CD4-positive, alpha-beta T cell treated with Interferon alpha-2 for 1 hour (primary cell): ENCODE measurements around the gene CHRM3.
"Not testable (repeated sequence)": the region's sequence is repeated elsewhere in the genome, so short reads cannot be mapped to it uniquely, and the experiment has no call there.

Experiments
- DNase-seq, 2 donors: peaks; one replicate each; pipeline ENCODE4 v3.0.0-alpha.2; 2020 to 2022

CHRM3 gene

DNA sequence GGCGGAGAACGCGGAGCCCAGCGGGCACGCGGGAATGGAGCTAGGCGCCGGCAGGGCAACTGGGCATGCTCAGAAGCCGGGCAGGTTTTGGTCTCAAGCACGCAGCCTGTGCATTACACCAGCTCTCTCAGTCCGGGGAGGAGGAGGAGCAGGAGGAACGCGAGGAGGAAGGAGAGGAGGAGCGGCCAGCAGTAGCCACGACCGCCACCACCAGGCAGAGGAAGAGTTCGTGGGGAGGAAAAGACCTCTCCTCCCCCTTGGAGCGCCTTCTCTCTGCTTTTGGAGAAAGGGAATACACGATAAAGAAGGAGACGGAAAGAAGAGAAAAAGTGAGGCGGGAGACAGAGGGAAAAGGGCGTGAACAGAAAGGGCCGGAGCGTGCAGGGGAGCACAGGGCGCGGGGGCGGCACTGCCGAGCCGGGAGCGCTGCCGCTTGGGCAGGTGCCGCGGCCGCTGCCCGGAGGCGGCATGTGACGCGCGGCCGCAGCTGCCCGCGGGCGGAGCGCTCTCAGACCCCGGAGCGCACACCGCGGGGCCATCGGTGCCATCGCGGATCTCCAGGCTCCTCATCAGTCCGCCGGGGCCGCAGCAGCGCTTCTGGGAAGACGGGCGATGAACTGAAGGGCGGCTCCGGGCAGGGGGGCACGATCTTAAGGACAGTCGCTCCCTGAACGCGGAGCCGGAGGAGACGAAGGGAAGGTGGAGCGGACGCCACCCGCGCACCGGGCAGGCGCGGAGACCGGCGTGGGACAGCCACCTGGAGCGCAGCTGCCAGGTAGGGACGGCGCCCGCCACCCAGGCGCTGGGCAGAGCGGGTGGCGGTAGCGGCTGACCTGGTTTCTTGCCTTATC lies at the start of gene CHRM3:
Gene CHRM3 (plus strand): TSS at position 116 of the 851 bp plus-strand sequence. CDS start 520,884 bp downstream, outside the sequence.
- no peak for DNase-seq

DNA sequence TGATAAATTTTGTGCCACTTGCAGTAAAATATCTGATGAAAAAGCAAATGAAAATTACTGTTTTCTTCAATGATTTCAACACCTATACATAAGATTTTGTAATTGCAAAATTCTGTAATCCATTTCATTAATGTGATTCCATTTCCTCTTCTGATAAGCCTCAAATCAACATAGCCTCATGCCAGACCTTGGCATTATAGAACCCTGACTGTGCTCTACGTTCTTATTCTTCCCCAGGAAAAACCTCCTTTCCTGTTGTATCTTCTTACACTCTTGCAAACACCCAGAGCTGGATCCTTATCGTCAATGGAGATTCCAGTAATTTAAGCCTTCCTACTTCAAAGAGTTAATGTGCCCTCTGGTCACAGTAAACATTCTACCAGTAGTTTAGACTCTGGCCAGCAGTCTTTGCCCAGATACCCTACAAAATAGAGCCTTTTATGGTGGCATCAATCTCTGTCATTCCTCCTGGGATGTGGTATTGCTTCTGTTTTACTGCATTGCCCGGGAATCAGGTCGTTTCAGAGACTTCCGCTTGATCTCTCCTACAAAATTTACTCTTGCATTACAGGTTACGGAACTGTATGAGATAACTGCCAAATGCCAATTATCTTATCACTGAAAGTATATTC lies 48.5 kb upstream of the CHRM3 start:
- no peak for DNase-seq

DNA sequence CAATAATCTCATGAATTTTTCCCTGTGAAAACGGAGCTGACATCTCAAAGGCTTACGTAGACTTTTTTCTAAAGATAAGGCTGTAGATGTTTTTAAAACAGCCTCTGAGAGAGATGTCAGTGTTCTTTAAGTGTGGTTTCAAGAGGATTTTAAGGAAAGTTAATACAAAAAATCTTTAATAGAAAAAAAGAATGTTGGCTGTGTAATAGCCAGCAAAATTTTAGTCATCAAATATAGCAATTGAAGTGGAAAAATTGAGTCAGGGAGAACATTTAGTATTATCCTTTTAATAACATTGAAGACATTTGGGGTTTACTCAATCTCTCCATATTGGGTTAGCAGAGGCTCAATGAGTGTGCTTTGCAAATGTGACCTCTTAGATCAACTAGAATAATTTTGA lies 38.6 kb upstream of the CHRM3 start:
- no peak for DNase-seq

DNA sequence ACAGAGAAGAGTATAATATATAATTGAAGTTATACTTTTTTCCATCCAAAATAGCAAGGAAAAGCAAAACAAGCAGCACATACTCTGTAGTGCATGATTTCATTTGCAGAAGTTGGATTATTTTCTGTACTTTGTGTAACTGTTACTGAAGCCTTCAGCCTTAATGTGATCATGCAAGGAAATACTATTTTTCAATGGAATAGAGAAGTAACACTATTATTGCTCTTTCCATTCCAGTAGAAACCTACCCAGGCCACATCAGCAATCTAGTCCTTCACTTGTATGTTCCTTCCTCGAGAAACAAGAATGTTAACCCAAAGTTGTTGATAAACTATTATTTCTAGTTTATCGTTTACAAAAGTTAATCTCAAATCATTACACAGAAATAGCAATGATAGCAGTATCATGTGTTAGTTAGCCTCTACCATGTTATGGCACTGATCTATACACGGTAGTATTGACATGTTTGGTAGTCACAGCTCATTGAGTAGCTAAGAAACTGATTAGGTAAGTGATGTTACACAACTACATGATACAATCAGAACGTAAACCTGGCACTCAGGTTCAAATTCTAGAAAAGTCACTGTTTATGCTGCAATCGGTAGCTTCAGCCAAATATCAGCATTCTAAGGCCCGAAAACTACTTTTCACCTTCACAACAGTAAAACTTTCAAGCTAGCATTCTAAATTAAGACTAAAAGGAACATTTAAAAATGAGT lies 37.6 kb upstream of the CHRM3 start:
- DNase-seq: no peak

DNA sequence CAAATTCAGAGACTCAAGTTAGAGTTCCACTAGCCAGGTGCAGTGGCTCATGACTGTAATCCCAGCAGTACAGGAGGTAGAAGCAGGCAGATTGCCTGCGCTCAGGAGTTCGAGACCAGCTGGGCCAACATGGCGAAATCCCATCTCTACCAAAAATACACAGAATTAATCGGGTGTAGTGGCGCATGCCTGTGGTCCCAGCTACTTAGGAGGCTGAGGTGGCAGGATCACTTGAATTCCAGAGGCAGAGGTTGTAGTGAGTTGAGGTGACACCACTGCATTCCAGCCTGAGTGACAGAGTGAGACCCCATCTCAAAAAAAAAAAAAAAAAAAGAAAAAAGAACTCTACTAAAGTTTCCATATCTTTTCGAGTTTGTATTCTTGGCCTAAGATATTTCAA lies 36.7 kb upstream of the CHRM3 start:
- DNase-seq: no peak

DNA sequence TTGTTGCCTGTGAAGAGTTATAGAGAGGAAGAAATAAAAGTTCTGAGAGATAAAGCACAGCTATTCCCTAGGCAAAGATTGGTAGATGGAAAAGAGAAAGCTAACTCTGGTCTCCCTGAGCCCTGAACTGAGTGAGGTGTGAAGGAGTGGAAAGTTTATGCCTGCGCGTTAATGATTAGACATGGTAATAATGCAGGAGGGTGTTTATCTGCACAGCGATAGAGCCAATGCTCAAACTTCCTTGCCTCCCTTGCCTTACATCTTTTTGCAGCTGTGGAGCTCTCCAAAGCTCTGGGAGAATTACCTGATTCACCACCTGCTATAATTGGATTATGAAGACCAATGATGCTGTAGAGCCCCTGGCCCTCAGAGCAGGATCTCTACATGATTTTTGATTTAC lies 32.8 kb upstream of the CHRM3 start:
- no peak for DNase-seq

DNA sequence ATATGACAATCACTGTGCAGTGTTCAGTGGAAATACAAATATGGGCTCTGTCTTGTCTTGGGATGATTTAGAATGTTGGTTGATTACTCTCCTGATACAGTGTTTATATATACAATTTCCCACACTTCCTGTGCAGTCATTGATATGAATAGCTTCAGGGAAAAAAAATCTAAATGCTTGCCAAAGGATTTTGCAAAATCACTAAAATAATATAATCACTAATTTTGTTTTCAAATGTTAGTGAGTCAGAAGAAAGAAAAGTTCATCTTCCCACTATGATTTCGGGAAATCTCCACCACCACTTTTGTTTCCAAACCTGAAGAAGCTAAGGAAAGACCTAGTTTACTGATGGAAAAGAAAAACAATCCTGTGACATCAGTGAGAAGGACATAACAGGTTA lies 32.1 kb upstream of the CHRM3 start:
- no peak for DNase-seq

DNA sequence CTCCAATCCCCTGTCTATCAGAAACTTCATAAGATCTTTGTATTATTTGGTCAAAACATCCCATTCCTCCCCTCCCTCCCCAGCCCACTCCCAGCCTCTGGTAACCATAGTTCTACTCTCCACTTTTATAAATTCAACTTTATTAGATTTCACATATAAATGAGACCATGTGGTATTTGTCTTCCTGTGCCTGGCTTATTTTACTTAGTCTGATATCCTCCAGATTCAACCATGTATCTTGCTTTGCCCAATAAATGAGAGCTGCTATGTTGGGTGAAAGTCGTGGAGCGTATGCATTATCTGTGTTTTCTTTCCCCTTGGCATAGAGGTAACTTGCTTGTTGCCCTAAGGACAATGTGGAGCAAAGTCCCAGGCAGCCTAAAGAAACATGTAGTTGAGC lies 28.5 kb upstream of the CHRM3 start:
- no peak for DNase-seq

DNA sequence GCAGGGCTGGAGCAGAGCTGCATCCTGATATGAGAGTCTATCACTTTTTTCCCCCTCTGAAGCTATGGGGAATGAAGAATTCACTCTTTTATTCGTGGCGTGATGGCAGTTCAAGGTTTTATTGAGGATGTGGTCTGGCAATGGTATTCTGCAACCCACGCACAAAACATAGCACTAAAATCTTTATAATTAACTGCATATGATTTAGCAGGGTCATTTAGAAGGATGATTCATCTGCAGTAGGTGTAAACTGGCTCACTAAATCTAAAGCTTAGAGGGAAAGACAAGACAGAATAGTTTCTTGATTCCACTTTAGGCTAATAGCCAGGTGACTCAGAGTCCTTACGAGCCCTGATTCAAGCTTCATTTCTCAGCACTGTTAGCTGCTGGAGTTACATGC lies 25.0 kb upstream of the CHRM3 start:
- DNase-seq: no peak

DNA sequence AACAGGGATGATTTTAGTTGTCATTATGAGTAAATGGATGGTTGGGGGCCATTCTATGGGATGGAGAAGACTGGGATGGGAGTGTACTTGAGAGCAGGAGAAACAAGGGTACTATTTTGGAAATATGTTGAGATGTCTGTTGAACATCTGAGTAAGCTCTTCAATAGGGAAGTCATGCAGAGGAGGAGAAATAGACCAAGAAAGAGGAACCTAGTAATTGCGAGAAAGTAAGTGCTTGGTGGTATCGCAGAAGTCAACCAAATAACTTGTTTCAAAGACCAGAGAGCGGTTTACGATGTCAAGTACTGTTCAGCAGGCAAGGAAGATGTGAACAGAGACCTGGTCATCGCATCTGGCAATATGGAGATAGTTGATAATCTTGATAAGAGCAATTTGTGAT lies 22.4 kb upstream of the CHRM3 start:
- no peak for DNase-seq

DNA sequence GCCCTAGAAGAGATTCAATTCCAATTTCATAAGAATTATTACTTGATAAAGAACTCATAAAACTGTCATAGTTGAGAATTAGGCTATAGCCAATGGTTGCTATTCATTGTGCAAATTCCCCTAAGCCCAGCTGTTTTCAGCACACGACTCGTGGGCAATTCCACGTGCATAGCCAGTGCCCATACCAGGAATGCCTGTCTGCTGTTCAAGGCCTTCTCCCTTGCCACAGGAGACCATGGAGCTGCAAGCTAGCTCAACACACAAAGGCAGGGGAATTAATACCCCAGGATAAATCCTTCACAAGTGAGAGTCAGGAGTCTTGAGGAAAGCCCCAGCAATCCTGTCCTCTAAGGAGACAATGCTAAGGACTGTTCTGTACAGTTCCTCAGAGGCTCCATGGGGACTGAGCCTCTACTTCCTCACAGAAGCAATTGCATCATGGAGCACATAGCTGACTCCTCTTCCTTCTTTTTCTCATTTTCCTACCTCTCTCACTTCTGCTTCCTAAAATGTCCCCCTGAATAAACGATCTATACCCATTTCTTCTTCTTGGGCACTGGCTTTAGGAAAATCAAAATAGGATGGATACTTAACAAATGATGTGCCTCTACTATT lies 19.1 kb upstream of the CHRM3 start:
- DNase-seq: no peak

DNA sequence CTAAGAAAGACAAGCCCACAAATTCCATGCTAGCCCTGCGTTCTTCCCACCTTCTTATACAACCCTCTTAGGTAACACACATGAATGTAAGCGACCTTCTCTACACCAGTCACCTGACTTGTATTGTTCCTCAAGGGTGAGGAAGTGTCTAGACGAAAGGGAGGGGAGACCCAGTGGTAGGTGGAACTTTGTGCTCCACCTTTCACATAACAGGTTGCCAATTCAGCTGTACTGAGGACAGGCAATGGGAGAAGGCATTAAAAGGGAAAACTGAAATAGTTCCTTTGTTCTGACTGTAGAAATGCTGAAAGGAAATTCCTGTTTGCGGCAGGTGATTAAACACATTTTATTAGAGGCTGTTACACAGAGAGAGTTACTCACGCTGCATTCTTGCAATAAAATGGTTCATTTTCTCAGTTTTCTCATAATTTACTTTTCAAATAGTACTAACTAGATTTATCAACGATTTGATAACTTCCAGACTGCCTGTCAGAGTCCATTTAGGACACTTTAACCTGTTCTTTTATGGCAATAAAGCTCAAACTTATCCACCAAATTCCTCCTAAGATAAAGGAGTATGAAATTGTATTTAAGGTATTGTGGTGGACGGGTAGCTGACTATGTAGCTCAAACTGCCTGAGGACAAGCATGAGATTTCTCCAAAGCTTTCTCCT lies 17.8 kb upstream of the CHRM3 start:
- DNase-seq: no peak

DNA sequence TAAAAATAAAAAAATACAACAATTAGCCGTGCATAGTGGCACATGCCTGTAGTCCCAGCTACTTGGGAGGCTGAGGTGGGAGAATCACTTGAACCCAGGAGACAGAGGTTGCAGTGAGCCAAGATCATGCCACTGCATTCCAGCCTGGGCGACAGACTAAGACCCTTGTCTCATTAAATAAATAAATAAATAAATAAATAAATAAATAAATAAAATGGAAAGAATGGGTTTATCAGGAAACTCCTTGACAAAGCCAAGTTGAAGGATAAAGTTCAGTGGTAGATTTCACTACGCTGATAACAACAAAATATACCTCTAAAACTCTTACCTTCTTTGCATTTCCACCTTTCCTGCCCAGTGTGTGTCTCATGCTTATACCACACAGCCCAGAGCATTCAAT lies 15.5 kb upstream of the CHRM3 start:
- not testable (repeated sequence) for DNase-seq

DNA sequence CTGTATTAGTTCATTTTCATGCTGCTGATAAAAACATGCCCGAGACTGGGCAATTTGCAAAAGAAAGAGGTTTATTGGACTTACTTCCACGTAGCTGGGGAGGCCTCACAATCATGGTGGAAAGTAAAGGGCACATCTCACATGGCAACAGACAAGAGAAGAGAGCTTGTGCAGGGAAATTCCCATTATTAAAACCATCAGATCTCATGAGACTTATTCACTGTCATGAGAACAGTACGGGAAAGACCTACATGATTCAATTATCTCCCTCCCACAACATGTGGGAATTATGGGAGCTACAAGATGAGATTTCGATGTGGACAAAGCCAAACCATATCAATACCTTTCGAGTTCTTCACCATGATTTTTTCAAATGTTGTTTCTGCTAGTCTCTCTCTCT lies 3.7 kb upstream of the CHRM3 start:
- DNase-seq: no peak

DNA sequence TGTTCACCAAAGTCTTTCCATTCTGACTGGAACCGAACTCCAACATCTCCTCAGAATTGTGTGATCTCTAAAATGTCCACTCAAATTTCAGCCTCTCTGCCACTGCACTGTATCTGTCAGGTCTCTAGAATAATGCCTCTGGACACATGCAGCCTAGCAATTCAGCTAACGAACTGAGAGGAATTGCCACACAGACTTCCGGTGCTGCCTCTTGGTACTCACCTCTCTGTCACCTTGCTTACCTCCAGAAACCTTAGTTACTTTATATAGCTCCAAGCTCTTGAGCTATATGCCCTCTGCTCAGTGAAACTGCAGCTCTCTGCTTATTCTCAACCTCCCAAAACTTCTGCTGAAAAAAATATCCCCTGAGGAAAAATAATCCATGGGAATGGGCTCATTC lies 2.7 kb upstream of the CHRM3 start:
- DNase-seq: no peak

DNA sequence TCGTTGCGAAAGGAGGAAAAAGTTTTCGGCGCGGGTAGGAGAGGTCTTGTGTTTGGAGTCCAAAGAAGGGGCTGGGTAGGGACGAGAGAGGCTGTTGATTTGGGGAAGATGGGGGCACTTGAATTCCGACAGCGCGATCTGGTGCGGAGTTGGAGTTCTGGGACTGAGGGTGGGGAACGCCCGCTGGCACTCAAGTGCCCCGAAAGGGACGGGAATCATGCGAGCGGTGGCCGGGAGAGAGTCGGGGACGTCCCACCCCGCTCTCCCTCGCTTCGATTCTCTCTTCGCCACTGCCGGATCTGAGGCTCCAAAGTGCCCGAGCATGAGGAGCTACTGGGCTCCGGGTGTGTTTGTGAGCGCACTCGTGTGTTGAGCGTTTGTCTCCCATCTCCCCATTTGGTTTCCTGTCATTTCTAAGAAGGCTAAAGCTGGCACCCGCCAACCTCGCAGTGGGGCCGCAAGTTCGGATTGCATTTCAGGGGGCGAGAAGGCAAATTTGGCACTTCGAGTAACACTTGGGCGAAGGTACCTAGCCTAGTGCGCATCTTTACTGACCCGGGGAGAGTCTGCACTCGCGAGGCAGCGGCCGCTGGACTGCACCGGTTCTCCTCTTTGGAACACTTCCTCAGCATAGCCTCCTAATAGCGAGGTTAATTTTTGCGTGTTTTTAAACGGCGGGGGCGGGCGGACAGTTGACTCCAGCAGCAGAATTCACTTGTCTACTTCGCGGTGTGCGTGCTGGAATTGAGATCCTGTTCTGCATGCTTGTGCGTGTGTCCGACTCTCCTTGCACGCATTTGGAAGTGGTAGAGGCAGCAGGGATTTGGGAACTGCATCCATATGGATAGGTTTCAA lies 1.2 kb downstream of the CHRM3 start:
- no peak for DNase-seq

DNA sequence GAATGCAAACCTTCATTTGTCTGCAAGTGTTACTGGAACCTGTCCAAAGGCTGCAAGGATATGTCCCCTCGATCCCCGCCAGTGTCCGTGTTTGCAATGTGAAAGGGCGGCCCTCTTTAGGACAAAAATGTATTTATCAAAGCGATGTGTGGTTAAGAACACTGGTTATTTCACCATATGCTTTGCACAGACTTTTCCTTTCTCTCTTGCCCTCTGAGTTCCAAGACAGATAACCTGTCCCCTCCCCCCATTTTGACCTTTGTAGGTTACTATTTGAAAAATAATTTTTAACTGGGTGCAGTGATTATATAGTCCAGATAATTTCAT lies 1.8 kb downstream of the CHRM3 start:
- DNase-seq: no peak

DNA sequence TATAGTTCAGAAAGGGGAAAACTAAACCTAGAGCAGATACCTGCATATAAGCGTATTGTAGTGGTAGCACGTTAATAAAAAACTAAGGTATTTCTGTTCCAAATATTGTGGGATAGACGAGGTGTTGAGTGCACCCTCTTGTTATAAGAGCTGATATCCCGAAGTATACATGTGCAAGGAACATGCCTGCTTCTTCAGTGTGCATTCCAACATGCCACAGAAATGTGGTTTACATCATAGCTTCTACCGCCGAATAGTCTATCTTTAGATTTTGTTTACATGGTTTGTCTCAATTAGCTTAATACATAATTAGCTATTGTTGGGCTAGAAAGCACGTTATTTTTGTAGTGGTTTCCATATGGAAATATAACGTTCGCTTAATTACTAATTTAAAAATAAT lies 2.2 kb downstream of the CHRM3 start:
- no peak for DNase-seq

DNA sequence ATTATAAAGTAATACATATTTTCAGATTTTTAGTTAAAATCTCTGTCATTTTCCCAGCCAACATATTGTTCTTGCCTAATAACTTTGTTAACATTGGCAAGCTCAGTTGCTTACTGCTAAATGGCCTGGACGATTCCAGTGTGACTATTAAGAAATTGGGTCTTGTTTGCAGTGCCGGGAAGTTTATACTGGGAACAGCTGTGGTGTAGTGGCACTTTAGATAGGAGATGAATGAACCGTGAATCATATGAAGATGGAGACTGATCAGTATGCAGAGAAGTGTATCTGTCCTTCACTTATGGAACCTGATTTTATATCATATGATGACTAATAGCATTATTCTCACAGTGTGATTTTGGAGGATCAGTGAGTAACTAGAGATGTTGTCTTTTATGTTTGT lies 3.3 kb downstream of the CHRM3 start:
- no peak for DNase-seq

DNA sequence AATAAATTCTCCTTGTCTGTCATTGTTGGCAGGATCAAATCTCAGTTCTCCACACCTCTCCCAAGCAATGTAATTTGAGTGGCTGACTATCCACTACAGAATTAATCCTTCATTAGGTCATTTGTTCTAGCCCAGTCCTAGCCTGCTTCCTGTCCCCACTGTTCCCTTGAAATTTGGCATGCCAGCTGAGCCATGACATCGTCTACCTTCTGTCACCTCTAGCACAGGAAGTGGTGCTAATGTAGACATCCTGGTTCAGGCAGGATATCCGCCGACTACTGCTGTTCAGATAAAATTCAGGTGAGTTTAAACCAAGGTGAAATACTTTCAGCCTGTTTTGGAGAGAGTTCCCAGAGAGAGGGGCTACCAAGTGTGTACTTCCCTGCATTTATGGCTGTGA lies 5.9 kb downstream of the CHRM3 start:
- no peak for DNase-seq

DNA sequence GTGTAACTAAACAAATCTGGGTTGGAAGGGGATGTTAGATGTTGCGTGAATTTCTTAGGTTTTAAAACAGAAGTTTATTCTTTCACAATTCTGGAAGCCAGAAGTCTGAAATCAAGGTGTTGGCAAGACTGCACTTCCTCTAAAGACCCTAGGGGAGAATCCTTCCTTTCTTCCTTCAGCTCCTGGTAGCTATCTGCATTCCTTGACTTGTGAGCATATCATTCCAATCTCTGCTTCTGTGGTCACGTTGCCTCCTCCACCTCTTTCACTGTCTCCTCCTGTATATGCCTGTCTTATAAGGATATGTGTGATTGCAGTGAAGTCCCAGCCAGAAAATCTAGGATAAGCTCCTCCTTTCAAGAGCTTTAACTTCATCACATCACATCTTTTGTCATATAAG lies 7.7 kb downstream of the CHRM3 start:
- DNase-seq: no peak

DNA sequence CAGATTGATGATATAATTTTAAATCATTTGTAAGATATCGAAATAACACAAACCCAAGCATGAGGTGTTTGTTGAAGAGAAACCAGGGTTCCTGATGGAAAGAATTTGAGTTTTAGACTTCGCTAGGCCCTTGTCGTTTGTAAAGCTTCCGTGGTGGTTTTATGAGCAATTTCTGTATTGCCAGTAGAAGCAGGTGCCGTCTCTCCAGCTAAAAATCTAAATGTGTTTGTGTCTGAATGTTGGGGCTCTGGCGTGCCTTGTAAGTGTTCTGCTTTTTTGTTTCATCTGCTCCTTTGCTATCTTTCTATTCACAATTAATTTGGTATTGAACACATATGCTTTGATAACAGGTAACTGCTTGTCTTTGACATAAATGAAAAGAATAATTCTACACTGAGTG lies 27.5 kb downstream of the CHRM3 start:
- no peak for DNase-seq
